Astrocyte of the spinal cord (primary cell): ENCODE measurements around the gene ABCA2.
"Not testable (repeated sequence)": the region's sequence is repeated elsewhere in the genome, so short reads cannot be mapped to it uniquely, and the experiment has no call there.

ENCODE experiments used
- DNase-seq: peaks from one replicate; pipeline ENCODE4 v3.0.0; 2011; ENCODE audit warnings: low read depth, low spot score
- H3K4me3 ChIP-seq: 2 replicates; pipeline ENCODE4 v1.5.1; 2011; ENCODE audit warnings: low read depth, mild to moderate bottlenecking, low read length, moderate library complexity
- CTCF ChIP-seq: IDR thresholded peaks from 2 replicates; pipeline ENCODE4 v1.5.1; 2012; ENCODE audit warnings: low read depth, mild to moderate bottlenecking, low read length, inconsistent platforms
- in situ Hi-C: cut with HindIII; loops from 2 replicates; pipeline ENCODE4 v1.10.0; 2017; ENCODE audit warnings: low sequenced_read_pairs

ABCA2 gene

GRCh38 chr9:137066096-137066861 lies 38.2 kb upstream of the ABCA2 start:
- H3K4me3 ChIP-seq = no peak overlapping the region
- in situ Hi-C loops = no loop called here
- TF ChIP-seq CTCF = no peak
- no peak for DNase-seq

GRCh38 chr9:137065336-137065967 lies 37.4 kb upstream of the ABCA2 start:
- in situ Hi-C loops = no loop called here
- DNase-seq = no peak
- TF ChIP-seq CTCF = no peak
- no peak overlapping the region for H3K4me3 ChIP-seq

- DNase-seq = no peak
- in situ Hi-C loops = no loop called here
- no peak for TF ChIP-seq CTCF
- H3K4me3 ChIP-seq = no peak overlapping the region
These were observed 36.8 kb upstream of the ABCA2 start for GRCh38 chr9:137064880-137065164.

GRCh38 chr9:137064027-137064879 lies 36.2 kb upstream of the ABCA2 start:
- no peak for DNase-seq
- no peak overlapping the region for H3K4me3 ChIP-seq
- in situ Hi-C loops = no loop called here
- peak; percentile 97 for TF ChIP-seq CTCF

- H3K4me3 ChIP-seq = no peak overlapping the region
- DNase-seq = no peak
- TF ChIP-seq CTCF = no peak
- in situ Hi-C loops = no loop called here
These were observed 35.4 kb upstream of the ABCA2 start for GRCh38 chr9:137063311-137064026.

- H3K4me3 ChIP-seq, in situ Hi-C loops, DNase-seq: not testable (repeated sequence)
These were observed 34.8 kb upstream of the ABCA2 start for GRCh38 chr9:137062798-137063197.
